Breast epithelium (tissue), 4 donors: ENCODE results near the gene SPATS2. TPM values are rescaled to one million over a fixed set of nuclear protein-coding genes. Genes with fewer than 3 reads are reported as not detected.
"Not testable (repeated sequence)": the region's sequence is repeated elsewhere in the genome, so short reads cannot be mapped to it uniquely, and the experiment has no call there.

Experiments
- DNase-seq, 2 donors: peaks; one replicate each; pipeline ENCODE4 v3.0.0-alpha.2; 2019; ENCODE audit warnings: low spot score in 2 of 2
- H3K27ac ChIP-seq, 2 donors: fragments of 200-600 bp; sonication (generic) in 1 of 2; one replicate each; pipeline ENCODE4 v1.5.1; 2016 to 2019; ENCODE audit warnings: mild to moderate bottlenecking in 1 of 2
- H3K27me3 ChIP-seq, 2 donors: fragments of 200-600 bp; sonication (generic) in 1 of 2; one replicate each; pipeline versions ENCODE4 v1.5.1 to v1.6.0; 2017 to 2019; ENCODE audit warnings: control low read depth in 1 of 2, mild to moderate bottlenecking in 1 of 2
- H3K36me3 ChIP-seq: fragments of 200-600 bp; one replicate; pipeline ENCODE4 v1.5.1; 2019
- H3K4me1 ChIP-seq, 2 donors: fragments of 200-600 bp; sonication (generic); one replicate each; pipeline ENCODE4 v1.5.1; 2016 to 2019; ENCODE audit warnings: control low read depth in 1 of 2
- H3K4me3 ChIP-seq, 3 donors: fragments of 200-600 bp; sonication (generic); 1 replicate in 2 of 3; 2 replicates in 1 of 3; pipeline ENCODE4 v1.5.1; 2016 to 2019; ENCODE audit warnings: mild to moderate bottlenecking in 3 of 3, moderate library complexity in 2 of 3
- H3K9me3 ChIP-seq, 2 donors: fragments of 200-600 bp; sonication (generic) in 1 of 2; one replicate each; pipeline ENCODE4 v1.5.1; 2016 to 2019; ENCODE audit warnings: control low read depth in 1 of 2
- CTCF ChIP-seq, 3 donors: fragments of 450-650 bp; IDR thresholded peaks; one replicate each; pipeline ENCODE4 v1.5.1; 2016 to 2017; ENCODE audit warnings: antibody characterized with exemption in 3 of 3, mild to moderate bottlenecking in 3 of 3, moderate library complexity in 3 of 3
- POLR2A ChIP-seq: fragments of 450-650 bp; IDR thresholded peaks from one replicate; pipeline ENCODE4 v1.6.1; 2016; ENCODE audit warnings: antibody characterized with exemption, mild to moderate bottlenecking, moderate library complexity
- POLR2AphosphoS5 ChIP-seq, 3 donors: sonication (generic); formaldehyde crosslinking; IDR thresholded peaks; one replicate each; pipeline ENCODE4 v1.6.1; 2017; ENCODE audit warnings: antibody characterized with exemption in 3 of 3
- intact Hi-C: fragments of 100-400 bp; cut with DNase I; formaldehyde crosslinking; loops from one replicate; pipeline ENCODE4 v1.15.1; 2023; ENCODE audit warnings: low total_unique reads
- total RNA-seq, 3 donors: library from RNA; depleted of rRNA; stranded (reverse); fragments of >200 nt; gene quantifications; one replicate each; pipeline ENCODE4 v1.1.0, GENCODE V29; 2016

Gene SPATS2
- total RNA-seq, 3 donors from 2014 or later = 13.8 to 24.0 (median 22.0) TPM

- Histone ChIP-seq H3K9me3 (no peaks in the 10 kb centered on the region), H3K27me3 (no peaks in the 10 kb centered on the region), H3K36me3 (no peaks in the 10 kb centered on the region), H3K4me1 (no peaks in the 10 kb centered on the region), H3K4me3 (no peak overlapping the region), H3K27ac (no peak overlapping the region)
- TF ChIP-seq CTCF (IDR thresholded peaks at IDR 0.05) = no peak
- no peak for TF ChIP-seq POLR2A
- no peak for TF ChIP-seq POLR2AphosphoS5 (IDR thresholded peaks at IDR 0.05)
- no peak for DNase-seq
- intact Hi-C loops = no loop called here
Measured at GRCh38 chr12:49417558-49417957, 50.3 kb downstream of the SPATS2 start.

- Histone ChIP-seq H3K36me3 (no peaks in the 10 kb centered on the region), H3K9me3 (no peaks in the 10 kb centered on the region), H3K27ac (no peak overlapping the region), H3K4me3 (no peak overlapping the region), H3K27me3 (no peaks in the 10 kb centered on the region), H3K4me1 (no peaks in the 10 kb centered on the region)
- intact Hi-C loops = no loop called here
- TF ChIP-seq POLR2A = no peak
- TF ChIP-seq CTCF (IDR thresholded peaks at IDR 0.05) = no peak
- no peak for TF ChIP-seq POLR2AphosphoS5 (IDR thresholded peaks at IDR 0.05)
- no peak for DNase-seq
Measured at GRCh38 chr12:49420556-49420955, 53.3 kb downstream of the SPATS2 start.

- H3K27me3 ChIP-seq = no peaks in the 10 kb centered on the region
- no peaks in the 10 kb centered on the region for H3K4me1 ChIP-seq
- no peak for TF ChIP-seq CTCF (IDR thresholded peaks at IDR 0.05)
- TF ChIP-seq POLR2AphosphoS5 (IDR thresholded peaks at IDR 0.05) = no peak
- TF ChIP-seq POLR2A = no peak
- DNase-seq = no peak
- H3K27ac ChIP-seq = no peak overlapping the region
- H3K4me3 ChIP-seq = no peak overlapping the region
- H3K36me3 ChIP-seq = no peaks in the 10 kb centered on the region
- no peaks in the 10 kb centered on the region for H3K9me3 ChIP-seq
- intact Hi-C loops = no loop called here
Measured at GRCh38 chr12:49422114-49422513, 54.9 kb downstream of the SPATS2 start.

- H3K4me1 ChIP-seq = no peaks in the 10 kb centered on the region
- intact Hi-C loops = no loop called here
- H3K4me3 ChIP-seq = no peak overlapping the region
- H3K9me3 ChIP-seq = no peaks in the 10 kb centered on the region
- TF ChIP-seq POLR2A (no peak), CTCF (IDR thresholded peaks at IDR 0.05) (no peak), POLR2AphosphoS5 (IDR thresholded peaks at IDR 0.05) (no peak)
- H3K27me3 ChIP-seq = no peaks in the 10 kb centered on the region
- H3K27ac ChIP-seq = no peak overlapping the region
- no peaks in the 10 kb centered on the region for H3K36me3 ChIP-seq
- DNase-seq = no peak
Measured at GRCh38 chr12:49428793-49429192, 61.5 kb downstream of the SPATS2 start.

GRCh38 chr12:49432616-49433015 is 65.4 kb downstream of the SPATS2 start:
- no peak for DNase-seq

GRCh38 chr12:49436799-49437198 is 69.5 kb downstream of the SPATS2 start:
- H3K4me3 ChIP-seq, DNase-seq, H3K27me3 ChIP-seq, H3K4me1 ChIP-seq, H3K27ac ChIP-seq, intact Hi-C loops, H3K9me3 ChIP-seq, H3K36me3 ChIP-seq: not testable (repeated sequence)

More at GRCh38 chr12:49432616-49433015, 65.4 kb downstream of the SPATS2 start:
- TF ChIP-seq CTCF (IDR thresholded peaks at IDR 0.05) = no peak
- TF ChIP-seq POLR2AphosphoS5 (IDR thresholded peaks at IDR 0.05) = no peak
- TF ChIP-seq POLR2A = no peak
- intact Hi-C loops = no loop called here
- H3K36me3 ChIP-seq = no peaks in the 10 kb centered on the region
- H3K4me3 ChIP-seq = no peak overlapping the region
- no peaks in the 10 kb centered on the region for H3K4me1 ChIP-seq
- H3K27me3 ChIP-seq = no peaks in the 10 kb centered on the region
- no peak overlapping the region for H3K27ac ChIP-seq
- no peaks in the 10 kb centered on the region for H3K9me3 ChIP-seq
